ENCODE measurements around the gene TMEM88.

Gene TMEM88

GRCh38 chr17:7843536-7844291 lies 11.2 kb upstream of the TMEM88 start:
- DNase-seq (ENCODE audit: low read depth in 1 of 2, low spot score in 1 of 2) = peak; percentile 86 to 88

GRCh38 chr17:7844292-7845154 lies 10.3 kb upstream of the TMEM88 start:
- DNase-seq (ENCODE audit: low read depth in 1 of 2, low spot score in 1 of 2) = peak; percentile 60 to 80

GRCh38 chr17:7845359-7846062 lies 9.4 kb upstream of the TMEM88 start:
- no peak for DNase-seq (ENCODE audit: low read depth in 1 of 2, low spot score in 1 of 2)

GRCh38 chr17:7846063-7846735 lies 8.7 kb upstream of the TMEM88 start:
- no peak for DNase-seq (ENCODE audit: low read depth in 1 of 2, low spot score in 1 of 2)

GRCh38 chr17:7846765-7847661 lies 7.9 kb upstream of the TMEM88 start:
- DNase-seq (ENCODE audit: low read depth in 1 of 2, low spot score in 1 of 2) = no peak

- no peak for DNase-seq (ENCODE audit: low read depth in 1 of 2, low spot score in 1 of 2)
Observed at GRCh38 chr17:7848131-7848579, 6.7 kb upstream of the TMEM88 start.

- no peak for DNase-seq (ENCODE audit: low read depth in 1 of 2, low spot score in 1 of 2)
Observed at GRCh38 chr17:7848739-7849129, 6.1 kb upstream of the TMEM88 start.

GRCh38 chr17:7849130-7849750 lies 5.6 kb upstream of the TMEM88 start:
- no peak for DNase-seq (ENCODE audit: low read depth in 1 of 2, low spot score in 1 of 2)

- DNase-seq (ENCODE audit: low read depth in 1 of 2, low spot score in 1 of 2) = no peak
Observed at GRCh38 chr17:7849751-7850504, 4.9 kb upstream of the TMEM88 start.

GRCh38 chr17:7850701-7851437 lies 4.0 kb upstream of the TMEM88 start:
- no peak for DNase-seq (ENCODE audit: low read depth in 1 of 2, low spot score in 1 of 2)

- peak; percentile 81 to 90 for DNase-seq (ENCODE audit: low read depth in 1 of 2, low spot score in 1 of 2)
Observed at GRCh38 chr17:7851438-7852261, 3.2 kb upstream of the TMEM88 start.

GRCh38 chr17:7852262-7852670 lies 2.6 kb upstream of the TMEM88 start:
- DNase-seq (ENCODE audit: low read depth in 1 of 2, low spot score in 1 of 2) = no peak

- no peak for DNase-seq (ENCODE audit: low read depth in 1 of 2, low spot score in 1 of 2)
Observed at GRCh38 chr17:7852919-7853690, 1.8 kb upstream of the TMEM88 start.

GRCh38 chr17:7853691-7854038 lies 1.2 kb upstream of the TMEM88 start:
- no peak for DNase-seq (ENCODE audit: low read depth in 1 of 2, low spot score in 1 of 2)

GRCh38 chr17:7854078-7854777 lies 638 bp upstream of the TMEM88 start:
- no peak for DNase-seq (ENCODE audit: low read depth in 1 of 2, low spot score in 1 of 2)

- no peak for DNase-seq (ENCODE audit: low read depth in 1 of 2, low spot score in 1 of 2)
Observed at GRCh38 chr17:7855660-7856010, 769 bp downstream of the TMEM88 start.

Measured in activated CD4-positive, alpha-beta T cell treated with anti-CD3 and anti-CD28 coated beads, Interleukin-2, amount 50 U/mL, for 24 hours (primary cell).